HepG2 (cell line): ENCODE measurements around the gene ADIPOR2. TPM values are rescaled to one million over a fixed set of nuclear protein-coding genes. Genes with fewer than 3 reads are reported as not detected.
"Not testable (repeated sequence)": the region's sequence is repeated elsewhere in the genome, so short reads cannot be mapped to it uniquely, and the experiment has no call there.

Experiments used
- ATAC-seq: fragments of 200-7000 bp; cut with Tn5 transposase; 3 replicates; pipeline ENCODE4 v1.9.1; 2020; ENCODE audit warnings: mild to moderate bottlenecking, moderate library complexity
- BruUV-seq: library from RNA; stranded (reverse); fragments of 400-500 nt; replicated peaks from 2 replicates; lab custom pipeline; 2021; lab: Mats Ljungman, UMichigan
- CTCF ChIA-PET: fragments of 300-600 bp; formaldehyde crosslinking; extraction: SDS; loops from one replicate; lab custom pipeline; 2021; ENCODE audit warnings: low total read pairs, inconsistent platforms, low intra/inter-chr PET ratio; lab: Yijun Ruan, JAX
- POLR2A ChIA-PET: fragments of 350-600 bp; sonication (Branson Sonifier 250); formaldehyde crosslinking; loops from one replicate; lab custom pipeline; 2020; ENCODE audit warnings: antibody characterized with exemption, inconsistent platforms; lab: Yijun Ruan, JAX
- DNase-seq: peaks from one replicate; pipeline ENCODE4 v3.0.0-alpha.2; 2015; ENCODE audit warnings: low spot score
- FAIRE-seq: peaks from 3 replicates; lab custom pipeline; 2011; peaks lifted over from hg19 to GRCh38; lab: Jason Lieb, UNC
- H2AFZ ChIP-seq: one replicate; pipeline ENCODE4 v1.6.1; 2011; ENCODE audit warnings: low read length, inconsistent platforms
- H3K27ac ChIP-seq: fragments of 300-600 bp; 3 replicates; pipeline ENCODE4 v1.8.0; 2011; ENCODE audit warnings: mixed run types, mild to moderate bottlenecking, mixed read lengths, low read length, inconsistent platforms; ENCODE audit not compliant: insufficient read depth; ENCODE audit errors: extremely low read length
- H3K27me3 ChIP-seq, 2 experiments: fragments of 200-600 bp in 1 of 2; 2 replicates in 1 of 2; 3 replicates in 1 of 2; pipeline versions ENCODE4 v1.6.0 to v1.8.0; 2011; ENCODE audit warnings: low read length in 2 of 2, mild to moderate bottlenecking in 2 of 2, moderate library complexity in 2 of 2, inconsistent platforms in 1 of 2; ENCODE audit not compliant: insufficient read depth in 2 of 2, control insufficient read depth in 1 of 2
- H3K36me3 ChIP-seq, 2 experiments: fragments of 200-600 bp in 1 of 2; replicated peaks in 1 of 2; 2 replicates in 1 of 2; 3 replicates in 1 of 2; pipeline versions ENCODE4 v1.5.1 to v1.8.0; 2011; ENCODE audit warnings: low read length in 2 of 2, inconsistent platforms in 1 of 2; ENCODE audit not compliant: insufficient read depth in 2 of 2, control insufficient read depth in 1 of 2
- H3K4me1 ChIP-seq: 2 replicates; pipeline ENCODE4 v1.5.1; 2012; ENCODE audit warnings: low read length, inconsistent platforms; ENCODE audit not compliant: insufficient read depth
- H3K4me2 ChIP-seq: 2 replicates; pipeline ENCODE4 v1.6.0; 2011; ENCODE audit warnings: low read depth, low read length, inconsistent platforms
- H3K4me3 ChIP-seq, 3 experiments: fragments of 200-600 bp in 1 of 3; sonication (generic), shearing (Covaris generic) in 1 of 3; replicated peaks in 1 of 3; 2 replicates each; pipeline ENCODE4 v1.5.1; 2011 to 2016; ENCODE audit warnings: low read length in 3 of 3, inconsistent platforms in 2 of 3, low read depth in 2 of 3, mild to moderate bottlenecking in 2 of 3, control low read depth in 1 of 3, mixed read lengths in 1 of 3; ENCODE audit not compliant: insufficient read depth in 1 of 3
- H3K79me2 ChIP-seq: one replicate; pipeline ENCODE4 v1.6.1; 2011; ENCODE audit warnings: low read length, inconsistent platforms; ENCODE audit not compliant: insufficient read depth
- H3K9ac ChIP-seq: 2 replicates; pipeline ENCODE4 v1.6.0; 2011; ENCODE audit warnings: mild to moderate bottlenecking, low read depth, low read length, inconsistent platforms; ENCODE audit not compliant: insufficient read depth
- H3K9me3 ChIP-seq: 2 replicates; pipeline ENCODE4 v1.5.1; 2012; ENCODE audit warnings: mild to moderate bottlenecking, low read length
- H4K20me1 ChIP-seq: 2 replicates; pipeline ENCODE4 v1.6.0; 2011; ENCODE audit warnings: inconsistent platforms, mild to moderate bottlenecking, low read length, moderate library complexity; ENCODE audit not compliant: insufficient read depth
- ARID5B ChIP-seq: IDR thresholded peaks from 2 replicates; pipeline ENCODE4 v1.4.0; 2020; ENCODE audit warnings: mild to moderate bottlenecking, missing genetic modification reagents
- ATF3 ChIP-seq: sonication (generic); formaldehyde crosslinking; IDR thresholded peaks from 2 replicates; pipeline ENCODE4 v1.4.0; 2020; ENCODE audit warnings: missing genetic modification reagents
- CEBPG ChIP-seq: IDR thresholded peaks from 2 replicates; pipeline ENCODE4 v1.6.1; 2016
- EP300 ChIP-seq, 3 experiments: sonication (generic) in 1 of 3; formaldehyde crosslinking in 1 of 3; IDR thresholded peaks; 2 replicates each; pipeline versions ENCODE4 v1.5.1 to v1.6.1; 2011 to 2020; ENCODE audit warnings: low read depth in 2 of 3, low read length in 2 of 3, borderline replicate concordance in 1 of 3, improper control_type of control experiment in 1 of 3, mild to moderate bottlenecking in 1 of 3, missing genetic modification reagents in 1 of 3, moderate library complexity in 1 of 3
- HNF4A ChIP-seq: sonication (generic); formaldehyde crosslinking; IDR thresholded peaks from 2 replicates; pipeline ENCODE4 v1.4.0; 2020; ENCODE audit warnings: missing genetic modification reagents
- HNF4G ChIP-seq, 2 experiments: sonication (generic) in 1 of 2; formaldehyde crosslinking in 1 of 2; IDR thresholded peaks; 2 replicates each; pipeline versions ENCODE4 v1.4.0 to v1.6.1; 2011 to 2020; ENCODE audit warnings: borderline replicate concordance in 2 of 2, low read depth in 2 of 2, mild to moderate bottlenecking in 2 of 2, low read length in 1 of 2, missing genetic modification reagents in 1 of 2, moderate library complexity in 1 of 2
- NCOR1 ChIP-seq: fragments of 200-600 bp; sonication (generic); IDR thresholded peaks from 2 replicates; pipeline ENCODE4 v1.7.0; 2017; ENCODE audit warnings: antibody characterized with exemption, low read length, borderline replicate concordance
- NFKBIZ ChIP-seq: IDR thresholded peaks from 2 replicates; pipeline ENCODE4 v1.6.1; 2018; ENCODE audit warnings: missing genetic modification reagents, missing compliant biosample characterization
- NR2C2 ChIP-seq: sonication (generic); formaldehyde crosslinking; IDR thresholded peaks from 2 replicates; pipeline ENCODE4 v1.4.0; 2020; ENCODE audit warnings: missing genetic modification reagents, mild to moderate bottlenecking, moderate library complexity, borderline replicate concordance
- RARA ChIP-seq: IDR thresholded peaks from 2 replicates; pipeline ENCODE4 v1.6.1; 2016; ENCODE audit warnings: missing genetic modification reagents, missing compliant biosample characterization
- RXRB ChIP-seq: IDR thresholded peaks from 2 replicates; pipeline ENCODE4 v1.6.1; 2016; ENCODE audit warnings: borderline replicate concordance, missing genetic modification reagents, missing compliant biosample characterization
- SOX13 ChIP-seq, 3 experiments: fragments of 450-650 bp in 1 of 3; sonication (generic) in 1 of 3; formaldehyde crosslinking in 1 of 3; IDR thresholded peaks in 2 of 3; conservative IDR thresholded peaks in 1 of 3; 2 replicates each; pipeline versions ENCODE4 v1.5.0 to v1.6.1; 2016 to 2020; ENCODE audit warnings: antibody characterized with exemption in 1 of 3, mild to moderate bottlenecking in 1 of 3, missing compliant biosample characterization in 1 of 3, missing genetic modification reagents in 1 of 3, moderate library complexity in 1 of 3
- TCF7 ChIP-seq: sonication (generic); IDR thresholded peaks from 2 replicates; pipeline ENCODE4 v1.6.1; 2016; ENCODE audit warnings: antibody characterized with exemption, low read depth
- ZBTB33 ChIP-seq: sonication (generic); formaldehyde crosslinking; IDR thresholded peaks from 2 replicates; pipeline ENCODE4 v1.4.0; 2020; ENCODE audit warnings: missing genetic modification reagents
- ZNF614 ChIP-seq: IDR thresholded peaks from 2 replicates; pipeline ENCODE4 v1.6.1; 2018; ENCODE audit warnings: missing biosample characterization, missing genetic modification reagents, inconsistent platforms, borderline replicate concordance
- WGBS: methylation state at CpG from one replicate; pipeline ENCODE4 v1.1.6; 2017; ENCODE audit warnings: low lambda C conversion rate; 5-methylcytosine and 5-hydroxymethylcytosine counted together
- in situ Hi-C: cut with HindIII; loops from 2 replicates; pipeline ENCODE4 v1.10.0; 2017; ENCODE audit warnings: low pct_unique_long_range_greater_than_20kb; ENCODE audit not compliant: extremely low pct_ligation_motif_present
- intact Hi-C: fragments of 100-400 bp; cut with micrococcal nuclease; formaldehyde crosslinking; loops from one replicate; pipeline ENCODE4 v1.10.0; 2022; ENCODE audit not compliant: unreplicated experiment
- polyA plus RNA-seq, 8 experiments: library from polyadenylated mRNA; depleted of rRNA in 3 of 8; stranded (reverse) in 7 of 8; unstranded in 1 of 8; fragments of >200 nt; fragmentation: Illumina TruSeq in 4 of 8; extraction: Trizol in 4 of 8; gene quantifications; 2 replicates each; pipeline versions ENCODE4 v1.2.1 to v1.2.3, GENCODE V29; 2011 to 2016; ENCODE audit warnings: low read depth in 4 of 8, missing spikeins in 1 of 8, mixed read lengths in 1 of 8; ENCODE audit not compliant: insufficient read depth in 1 of 8
- total RNA-seq, 5 experiments: library from RNA; depleted of rRNA; stranded (reverse); fragments of >200 nt; fragmentation: Illumina TruSeq; extraction: Trizol; gene quantifications; 2 replicates each; pipeline ENCODE4 v1.2.3, GENCODE V29; 2016; ENCODE audit warnings: low read depth in 1 of 5

The ADIPOR2 gene
- total and polyA plus RNA-seq, 2 of the 13 experiments (the other 11 are each of a cell fraction or from before 2014, with no cell fraction given), result 35.2 to 52.2 TPM

GRCh38 chr12:1711536-1712211, 20.8 kb downstream of the ADIPOR2 start:
- H3K9ac ChIP-seq; H3K4me3 ChIP-seq; FAIRE-seq; in situ Hi-C loops; H3K9me3 ChIP-seq; H3K36me3 ChIP-seq; BruUV-seq; H3K4me2 ChIP-seq; ATAC-seq; H3K27me3 ChIP-seq; H2AFZ ChIP-seq; POLR2A ChIA-PET; TF ChIP-seq HNF4G (CRISPR knock-in tag; IDR thresholded peaks at IDR 0.05; ENCODE audit: borderline replicate concordance, low read depth); SOX13 (IDR thresholded peaks at IDR 0.05): not testable (repeated sequence)
- peaks cover 68% of the 10 kb centered on the region for H3K4me1 ChIP-seq
- peak; percentile 80 for DNase-seq
- H4K20me1 ChIP-seq, result peaks cover 52% of the 10 kb centered on the region
- H3K79me2 ChIP-seq, result peaks cover 99% of the 10 kb centered on the region
- H3K27ac ChIP-seq, result peak overlapping the region; percentile 38
- WGBS, result 9% methylated on average over 3 of the region's 3 CpGs
- intact Hi-C loops, result loop anchor here (1.0 kb wide), 1 partner anchor 80 kb away; no protein-coding TSS in a partner anchor
- CTCF ChIA-PET, result interaction anchor here (1.5 kb wide), 1 partner anchor 80 kb away, joined by 7 read pairs; no protein-coding TSS in a partner anchor
- TF ChIP-seq HNF4G (IDR thresholded peaks at IDR 0.05; ENCODE audit: borderline replicate concordance, low read depth, low read length), result peak; percentile 61; the same call in 1 of the 2 replicates
- peak; percentile 86 for TF ChIP-seq RARA (CRISPR knock-in tag)
- peak; percentile 65 for TF ChIP-seq NR2C2 (CRISPR knock-in tag)
- TF ChIP-seq EP300 (IDR thresholded peaks at IDR 0.05; ENCODE audit: low read depth in 2 of 2, low read length in 2 of 2), result peak in 1 of 2 experiments; percentile 47; a peak in 1 of 4 replicates
- TF ChIP-seq EP300 (CRISPR knock-in tag; IDR thresholded peaks at IDR 0.05; ENCODE audit: borderline replicate concordance), result peak; percentile 65; the same call in 1 of the 2 replicates
- peak; percentile 87 for TF ChIP-seq HNF4A (CRISPR knock-in tag)
- 0 out of 2 replicates have a peak, but pooled peaks have one; percentile 40 for TF ChIP-seq RXRB (CRISPR knock-in tag)
- peak; percentile 75 for TF ChIP-seq ARID5B (CRISPR knock-in tag)
- TF ChIP-seq SOX13 (CRISPR knock-in tag; conservative IDR thresholded peaks at IDR 0.05 in 1 of 2, IDR thresholded peaks at IDR 0.05 in 1 of 2), result peak in 1 of 2 experiments; percentile 81; a peak in 2 of 4 replicates
- TF ChIP-seq ATF3 (CRISPR knock-in tag), result peak; percentile 59; the same call in 1 of the 2 replicates
- 0 out of 2 replicates have a peak, but pooled peaks have one; percentile 18 for TF ChIP-seq ZNF614 (CRISPR knock-in tag)
- peak; percentile 56; the same call in 1 of the 2 replicates for TF ChIP-seq NCOR1
- peak; percentile 78 for TF ChIP-seq CEBPG (CRISPR knock-in tag)
- peak; percentile 58; the same call in 1 of the 2 replicates for TF ChIP-seq NFKBIZ (CRISPR knock-in tag)
- TF ChIP-seq ZBTB33, result peak; percentile 68
- TF ChIP-seq TCF7, result peak; percentile 67
